Kidney (tissue), 14 donors: Measurements from ENCODE around the gene TRIM7. TPM values are rescaled to one million over a fixed set of nuclear protein-coding genes. Genes with fewer than 3 reads are reported as not detected.
"Not testable (repeated sequence)": the region's sequence is repeated elsewhere in the genome, so short reads cannot be mapped to it uniquely, and the experiment has no call there.

ENCODE experiments used
- DNase-seq, 5 donors: peaks; one replicate each; pipeline ENCODE4 v3.0.0-alpha.2; 2013 to 2020
- FAIRE-seq: peaks from 2 replicates; lab custom pipeline; 2012; peaks lifted over from hg19 to GRCh38; lab: Jason Lieb, UNC
- H3K27ac ChIP-seq, 2 donors: one replicate each; pipeline ENCODE4 v1.7.0; 2013; ENCODE audit warnings: low read depth in 2 of 2, low read length in 2 of 2, inconsistent platforms in 1 of 2
- H3K27me3 ChIP-seq: one replicate; pipeline ENCODE4 v1.7.1; 2013; ENCODE audit warnings: low read length, inconsistent platforms; ENCODE audit not compliant: control insufficient read depth, insufficient read depth
- H3K36me3 ChIP-seq, 3 donors: one replicate each; pipeline versions ENCODE4 v1.7.0 to v1.7.1; 2013; ENCODE audit warnings: low read length in 3 of 3, control low read depth in 1 of 3, inconsistent platforms in 1 of 3; ENCODE audit not compliant: insufficient read depth in 3 of 3, control insufficient read depth in 2 of 3
- H3K4me1 ChIP-seq, 3 donors: one replicate each; pipeline versions ENCODE4 v1.7.0 to v1.7.1; 2013; ENCODE audit warnings: low read length in 3 of 3, inconsistent platforms in 1 of 3, low read depth in 1 of 3; ENCODE audit not compliant: control insufficient read depth in 2 of 3, insufficient read depth in 2 of 3
- H3K4me3 ChIP-seq, 3 donors: one replicate each; pipeline versions ENCODE4 v1.7.0 to v1.8.1; 2013; ENCODE audit warnings: low read length in 3 of 3, control low read depth in 1 of 3, inconsistent platforms in 1 of 3
- H3K9ac ChIP-seq, 3 donors: one replicate each; pipeline versions ENCODE4 v1.7.0 to v1.7.1; 2013; ENCODE audit warnings: low read length in 3 of 3, control low read depth in 1 of 3, inconsistent platforms in 1 of 3
- H3K9me3 ChIP-seq, 3 donors: one replicate each; pipeline versions ENCODE4 v1.7.0 to v1.7.1; 2013; ENCODE audit warnings: low read length in 3 of 3, control low read depth in 1 of 3, inconsistent platforms in 1 of 3; ENCODE audit not compliant: control insufficient read depth in 2 of 3, insufficient read depth in 1 of 3
- intact Hi-C: fragments of 100-400 bp; cut with DNase I; formaldehyde crosslinking; loops from one replicate; pipeline ENCODE4 v1.11.1; 2022
- polyA plus RNA-seq: library from polyadenylated mRNA; stranded (reverse); fragments of 350-450 nt; fragmentation: Illumina TruSeq; extraction: RNeasy Lipid Tissue Mini Kit (QIAGEN cat#74804); gene quantifications from one replicate; pipeline ENCODE4 v1.2.3, GENCODE V29; 2014; ENCODE audit warnings: low read depth, low replicate concordance; ENCODE audit not compliant: insufficient read depth
- total RNA-seq: library from RNA; stranded (reverse); fragmentation: NEBNext Ultra II Directional; extraction: Animal tissue kit (Norgen Biotek cat#: 25700); gene quantifications from one replicate; pipeline ENCODE4 v1.2.1, GENCODE V29; 2021
- TF ChIP-seq, protein P1 (sequence below): IDR thresholded peaks from 3 replicates; pipeline ENCODE4 v1.5.1; 2012; ENCODE audit warnings: mild to moderate bottlenecking, moderate library complexity, borderline replicate concordance; ENCODE audit not compliant: insufficient read depth; ENCODE audit errors: extremely low read depth
- donor health status: control.
- donor health status: control.
- donor health status: control.
- donor health status: control.
- donor health status: control.
- donor health status: DM: yes; HTN: yes; CAD: no.
- donor health status: Normal renal cell carcinoma (clear cell type).

Gene TRIM7
- total and polyA plus RNA-seq, 2 donors from 2014 or later: 5.7 to 6.3 TPM

DNA sequence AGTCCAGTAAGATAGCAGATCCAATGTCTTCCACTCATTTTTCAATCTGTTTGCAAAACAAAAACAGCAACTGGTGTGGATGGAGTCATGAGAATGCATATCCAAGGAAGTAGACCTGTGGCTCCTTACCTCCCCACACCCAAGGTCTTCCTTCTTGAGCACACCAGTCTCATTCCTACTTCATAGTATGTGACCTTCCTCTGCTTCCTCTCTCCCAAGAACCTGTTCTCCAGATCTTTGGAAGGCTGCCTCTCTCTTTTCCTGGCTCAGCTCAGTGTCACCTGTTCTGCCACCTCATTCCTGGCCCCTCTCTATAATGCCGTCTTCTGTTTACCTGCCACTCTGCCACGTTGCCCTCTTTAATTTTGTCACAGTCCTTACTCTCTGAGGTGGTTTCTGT lies 7.9 kb upstream of the TRIM7 start:
- intact Hi-C loops: no loop called here
- TF ChIP-seq, protein P1, sequence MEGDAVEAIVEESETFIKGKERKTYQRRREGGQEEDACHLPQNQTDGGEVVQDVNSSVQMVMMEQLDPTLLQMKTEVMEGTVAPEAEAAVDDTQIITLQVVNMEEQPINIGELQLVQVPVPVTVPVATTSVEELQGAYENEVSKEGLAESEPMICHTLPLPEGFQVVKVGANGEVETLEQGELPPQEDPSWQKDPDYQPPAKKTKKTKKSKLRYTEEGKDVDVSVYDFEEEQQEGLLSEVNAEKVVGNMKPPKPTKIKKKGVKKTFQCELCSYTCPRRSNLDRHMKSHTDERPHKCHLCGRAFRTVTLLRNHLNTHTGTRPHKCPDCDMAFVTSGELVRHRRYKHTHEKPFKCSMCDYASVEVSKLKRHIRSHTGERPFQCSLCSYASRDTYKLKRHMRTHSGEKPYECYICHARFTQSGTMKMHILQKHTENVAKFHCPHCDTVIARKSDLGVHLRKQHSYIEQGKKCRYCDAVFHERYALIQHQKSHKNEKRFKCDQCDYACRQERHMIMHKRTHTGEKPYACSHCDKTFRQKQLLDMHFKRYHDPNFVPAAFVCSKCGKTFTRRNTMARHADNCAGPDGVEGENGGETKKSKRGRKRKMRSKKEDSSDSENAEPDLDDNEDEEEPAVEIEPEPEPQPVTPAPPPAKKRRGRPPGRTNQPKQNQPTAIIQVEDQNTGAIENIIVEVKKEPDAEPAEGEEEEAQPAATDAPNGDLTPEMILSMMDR: no peak
- DNase-seq: no peak
- H3K4me1 ChIP-seq: peaks cover 0 to 9% (median 4%) of the 10 kb centered on the region in 3 donors
- peaks cover 3% of the 10 kb centered on the region for H3K27me3 ChIP-seq
- H3K27ac ChIP-seq: no peak overlapping the region
- H3K36me3 ChIP-seq: no peaks in the 10 kb centered on the region
- H3K9me3 ChIP-seq: no peaks in the 10 kb centered on the region
- H3K9ac ChIP-seq: no peak overlapping the region
- no peak for FAIRE-seq
- no peak overlapping the region for H3K4me3 ChIP-seq

- TF ChIP-seq, protein P1: no peak
- DNase-seq: no peak
- Histone ChIP-seq H3K9me3 (no peaks in the 10 kb centered on the region), H3K9ac (no peak overlapping the region), H3K27ac (no peak overlapping the region), H3K4me3 (no peak overlapping the region), H3K4me1 (peaks cover 0 to 4% (median 4%) of the 10 kb centered on the region in 3 donors), H3K36me3 (no peaks in the 10 kb centered on the region), H3K27me3 (peaks cover 3% of the 10 kb centered on the region)
- no peak for FAIRE-seq
- intact Hi-C loops: no loop called here
Measured at GRCh38 chr5:181212080-181212479, 7.1 kb upstream of the TRIM7 start.

DNA sequence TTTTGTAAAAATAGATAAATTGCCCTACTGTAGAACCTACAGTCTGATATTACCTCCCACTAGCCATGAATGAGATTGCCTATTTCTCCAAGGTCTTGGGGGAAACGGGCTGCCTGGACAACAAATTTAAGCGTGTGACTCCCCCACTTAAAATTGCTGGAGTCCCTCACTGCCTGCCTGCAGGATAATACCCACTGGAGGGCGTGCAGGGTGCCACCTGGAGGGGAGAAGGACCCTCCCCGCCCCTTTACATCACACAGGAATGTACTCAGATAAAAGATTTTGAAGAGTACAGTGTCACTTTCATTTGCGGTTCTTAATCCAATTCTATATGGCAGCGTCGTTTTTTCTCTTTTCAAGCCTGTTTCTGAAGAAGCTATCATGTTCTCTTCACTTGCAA lies 6.2 kb upstream of the TRIM7 start:
- no peak for DNase-seq
- Histone ChIP-seq H3K9ac (no peak overlapping the region), H3K9me3 (no peaks in the 10 kb centered on the region), H3K36me3 (no peaks in the 10 kb centered on the region), H3K4me3 (no peak overlapping the region), H3K27ac (no peak overlapping the region), H3K4me1 (peaks cover 0 to 5% (median under 1%) of the 10 kb centered on the region in 3 donors), H3K27me3 (peaks cover under 1% of the 10 kb centered on the region)
- TF ChIP-seq, protein P1: no peak
- no peak for FAIRE-seq
- intact Hi-C loops: no loop called here

DNA sequence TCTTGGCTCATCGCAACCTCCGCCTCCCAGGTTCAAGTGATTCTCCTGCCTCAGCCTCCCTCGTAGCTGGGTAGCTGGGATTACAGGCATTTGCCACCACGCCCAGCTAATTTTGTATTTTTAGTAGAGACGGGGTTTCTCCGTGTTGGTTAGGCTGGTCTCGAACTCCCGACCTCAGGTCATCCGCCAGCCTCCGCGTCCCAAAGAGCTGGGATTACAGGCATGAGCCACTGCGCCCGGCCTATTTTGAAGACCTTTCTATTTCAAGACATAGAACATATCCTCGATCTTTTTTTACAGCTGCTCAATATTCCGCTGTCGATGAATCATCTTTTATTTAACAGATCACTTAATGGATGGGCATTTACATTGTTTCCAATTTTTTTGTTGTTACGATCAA lies 5.7 kb upstream of the TRIM7 start:
- H3K27ac ChIP-seq, DNase-seq, intact Hi-C loops, H3K9ac ChIP-seq, H3K27me3 ChIP-seq, H3K9me3 ChIP-seq, FAIRE-seq, H3K36me3 ChIP-seq, H3K4me3 ChIP-seq: not testable (repeated sequence)
- peaks cover 0 to 10% (median 4%) of the 10 kb centered on the region in 3 donors for H3K4me1 ChIP-seq

DNA sequence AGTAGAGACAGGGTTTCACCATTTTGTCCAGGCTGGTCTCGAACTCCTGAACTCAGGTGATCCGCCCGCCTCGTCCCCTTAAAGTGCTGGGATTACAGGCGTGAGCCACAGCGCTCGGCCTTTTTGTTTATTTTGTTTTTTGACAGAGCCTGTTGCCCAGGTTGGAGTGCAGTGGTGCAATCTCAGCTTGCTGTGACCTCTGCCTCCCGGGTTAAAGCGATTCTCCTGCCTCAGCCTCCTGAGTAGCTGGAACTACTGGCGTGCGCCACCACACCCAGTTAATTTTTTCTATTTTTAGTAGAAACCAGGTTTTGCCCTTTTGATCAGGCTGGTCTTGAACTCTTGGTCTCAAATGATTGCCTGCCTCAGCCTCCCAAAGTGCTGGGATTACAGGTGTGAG lies 5.2 kb upstream of the TRIM7 start:
- H3K36me3 ChIP-seq, H3K27me3 ChIP-seq, H3K27ac ChIP-seq, H3K9ac ChIP-seq, FAIRE-seq, H3K4me3 ChIP-seq, H3K9me3 ChIP-seq, DNase-seq, intact Hi-C loops: not testable (repeated sequence)
- peaks cover 0 to 13% (median 6%) of the 10 kb centered on the region in 3 donors for H3K4me1 ChIP-seq

DNA sequence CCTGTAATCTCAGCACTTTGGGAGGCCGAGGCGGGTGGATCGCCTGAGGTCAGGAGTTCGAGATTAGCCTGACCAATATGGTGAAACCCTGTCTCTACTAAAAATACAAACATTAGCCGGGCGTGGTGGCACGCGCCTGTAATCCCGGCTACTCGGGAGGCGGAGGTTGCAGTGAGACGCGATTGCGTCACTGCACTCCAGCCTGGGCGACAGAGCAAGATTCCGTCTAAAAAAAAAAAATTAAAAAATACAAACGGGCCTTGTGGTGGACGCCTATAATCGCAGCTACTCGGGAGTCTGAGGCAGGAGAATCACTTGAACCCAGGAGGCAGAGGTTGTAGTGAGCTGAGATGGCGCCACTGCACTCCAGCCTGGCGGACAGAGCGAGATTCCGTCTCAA lies 4.0 kb upstream of the TRIM7 start:
- H3K27me3 ChIP-seq, FAIRE-seq, H3K9ac ChIP-seq, H3K9me3 ChIP-seq, H3K36me3 ChIP-seq, H3K4me3 ChIP-seq, intact Hi-C loops, DNase-seq, H3K27ac ChIP-seq: not testable (repeated sequence)
- H3K4me1 ChIP-seq: peaks cover 0 to 13% (median 9%) of the 10 kb centered on the region in 3 donors
